GM12892 (cell line): Measurements from ENCODE around the gene TCF19.

Experiments used
- POLR2A ChIP-seq: IDR thresholded peaks from 2 replicates; pipeline ENCODE4 v1.6.1; 2011; ENCODE audit warnings: low read depth, low read length, control low read depth
- POLR2AphosphoS5 ChIP-seq: IDR thresholded peaks from 2 replicates; pipeline ENCODE4 v1.6.1; 2011; ENCODE audit warnings: low read depth, low read length, control low read depth
- TAF1 ChIP-seq: IDR thresholded peaks from 2 replicates; pipeline ENCODE4 v1.6.1; 2011; ENCODE audit warnings: low read depth, mild to moderate bottlenecking, control low read depth, low read length, borderline replicate concordance

GRCh38 chr6:31113861-31114540 is 44.4 kb upstream of the TCF19 start:
- TF ChIP-seq POLR2A, result no peak
- TF ChIP-seq TAF1, result no peak
- TF ChIP-seq POLR2AphosphoS5, result no peak
